Lower leg skin (tissue), 4 donors: Measurements from ENCODE around the gene CCNT1. TPM values are rescaled to one million over a fixed set of nuclear protein-coding genes. Genes with fewer than 3 reads are reported as not detected.

Experiments
- DNase-seq, 2 donors: peaks; one replicate each; pipeline ENCODE4 v3.0.0-alpha.2; 2019; ENCODE audit warnings: low spot score in 2 of 2
- H3K4me3 ChIP-seq: fragments of 200-600 bp; sonication (generic); 2 replicates; pipeline ENCODE4 v1.5.1; 2017; ENCODE audit warnings: mild to moderate bottlenecking, low read depth; ENCODE audit not compliant: poor library complexity, severe bottlenecking
- CTCF ChIP-seq, 3 donors: fragments of 450-650 bp; IDR thresholded peaks; one replicate each; pipeline ENCODE4 v1.5.1; 2016; ENCODE audit warnings: antibody characterized with exemption in 3 of 3, mild to moderate bottlenecking in 3 of 3, moderate library complexity in 2 of 3
- POLR2A ChIP-seq, 2 donors: fragments of 450-650 bp; IDR thresholded peaks; one replicate each; pipeline ENCODE4 v1.6.1; 2016 to 2017; ENCODE audit warnings: antibody characterized with exemption in 2 of 2, mild to moderate bottlenecking in 1 of 2, moderate library complexity in 1 of 2
- WGBS, 2 donors: methylation state at CpG; one replicate each; pipeline ENCODE4 v1.1.5; 2018; 5-methylcytosine and 5-hydroxymethylcytosine counted together
- intact Hi-C: fragments of 100-400 bp; cut with DNase I; formaldehyde crosslinking; loops from one replicate; pipeline ENCODE4 v1.15.0; 2023; ENCODE audit warnings: low total_unique reads
- microRNA counts, 2 donors: library from miRNA; unstranded; fragments of <30 nt; microRNA quantifications; one replicate each; lab custom pipeline; 2016
- microRNA-seq, 2 donors: library from miRNA; unstranded; fragments of <30 nt; microRNA quantifications; one replicate each; pipeline ENCODE4, GENCODE V29; 2016; ENCODE audit warnings: borderline replicate concordance in 2 of 2, borderline number of aligned reads in 1 of 2
- total RNA-seq, 4 donors: library from RNA; depleted of rRNA; stranded (reverse); fragments of >200 nt; gene quantifications; one replicate each; pipeline ENCODE4 v1.1.0, GENCODE V29; 2016

CCNT1 gene
- total RNA-seq, 4 donors from 2014 or later: 19.3 to 34.9 (median 31.5) TPM

- WGBS, 2 donors: 92 to 94% methylated on average over 3 of the region's 3 CpGs
- intact Hi-C loops: no loop called here
- no peak for DNase-seq
- H3K4me3 ChIP-seq: no peak overlapping the region
- TF ChIP-seq CTCF (IDR thresholded peaks at IDR 0.05) (no peak), POLR2A (IDR thresholded peaks at IDR 0.05) (no peak)
Measured at GRCh38 chr12:48640854-48641253, 75.7 kb downstream of the CCNT1 start.

GRCh38 chr12:48640428-48640827 is 76.1 kb downstream of the CCNT1 start:
- TF ChIP-seq CTCF (IDR thresholded peaks at IDR 0.05): no peak
- TF ChIP-seq POLR2A (IDR thresholded peaks at IDR 0.05): no peak
- no peak for DNase-seq
- no peak overlapping the region for H3K4me3 ChIP-seq
- intact Hi-C loops: no loop called here

MicroRNAs within 50 kb of the gene (microRNA counts, 767-probe panel; counts per million panel counts)
- microRNA hsa-miR-1291 (lab: Ali Mortazavi, UCI): 0 to 358 counts per million in 2 donors

Small RNA genes lying within 50 kb of the gene (microRNA-seq; reads per million reads assigned to microRNA genes)
- gene MIR1291: 2.0 to 3.4 reads per million in 2 donors

Other genes starting within 250 kb of the CCNT1 start
- gene ANP32D, start 244.1 kb downstream of the CCNT1 start, total RNA-seq: not detected
- gene C12orf54, start 234.2 kb downstream of the CCNT1 start, total RNA-seq: not detected
- gene OR8S1, start 191.1 kb downstream of the CCNT1 start, total RNA-seq: not detected
- gene LALBA, start 146.7 kb downstream of the CCNT1 start, total RNA-seq: not detected
- 100 to 1,000 TPM in 1 of 4 donors, 10 to 100 TPM in 3; 45.9 to 106 (median 60.6) TPM for gene KANSL2, start 34.5 kb downstream of the CCNT1 start, total RNA-seq
- gene ADCY6, start 72.4 kb upstream of the CCNT1 start, total RNA-seq: 10 to 100 TPM; 17.2 to 22.8 (median 20.2) TPM
- 10 to 100 TPM in 1 of 4 donors, 1 to 10 TPM in 3; 8.4 to 15.3 (median 9.5) TPM for gene CACNB3, start 101.8 kb upstream of the CCNT1 start, total RNA-seq
- gene DDX23, start 135.5 kb upstream of the CCNT1 start, total RNA-seq: 10 to 100 TPM; 56.5 to 74.3 (median 66.9) TPM
- 1 to 10 TPM in 1 of 4 donors, under 1 TPM in 1, not detected in 2; 0.49 to 1.2 TPM for gene RND1, start 149.2 kb upstream of the CCNT1 start, total RNA-seq
- 1 to 10 TPM; 4.3 to 8.7 (median 7.9) TPM for gene FKBP11, start 208.8 kb upstream of the CCNT1 start, total RNA-seq
- 10 to 100 TPM; 65.1 to 89.3 (median 80.1) TPM for gene ARF3, start 240.8 kb upstream of the CCNT1 start, total RNA-seq